Mucosa of descending colon (tissue), 3 donors: ENCODE measurements around the gene CDK5R1. TPM values are rescaled to one million over a fixed set of nuclear protein-coding genes. Genes with fewer than 3 reads are reported as not detected.
A peak's percentile ranks its signal among the peaks of the same experiment; 100 is the strongest.

Experiments
- ATAC-seq: fragments of 200-7000 bp; cut with Tn5 transposase; one replicate; pipeline ENCODE4 v1.9.1; 2020; ENCODE audit warnings: mild to moderate bottlenecking, moderate library complexity
- DNase-seq, 3 donors: peaks; one replicate each; pipeline ENCODE4 v3.0.0-alpha.2; 2020
- H3K36me3 ChIP-seq: fragments of 200-600 bp; one replicate; pipeline ENCODE4 v1.8.0; 2021; ENCODE audit warnings: low read depth, mild to moderate bottlenecking
- H3K4me1 ChIP-seq: fragments of 200-600 bp; one replicate; pipeline ENCODE4 v1.8.0; 2021; ENCODE audit warnings: low read depth, mild to moderate bottlenecking
- H3K4me3 ChIP-seq: fragments of 200-600 bp; one replicate; pipeline ENCODE4 v1.8.0; 2021; ENCODE audit warnings: mild to moderate bottlenecking
- H3K9me3 ChIP-seq: fragments of 200-600 bp; one replicate; pipeline ENCODE4 v1.8.0; 2021; ENCODE audit warnings: mild to moderate bottlenecking
- intact Hi-C, 2 donors: fragments of 100-400 bp; cut with DNase I in 1 of 2; cut with micrococcal nuclease in 1 of 2; formaldehyde crosslinking; loops; one replicate each; pipeline versions ENCODE4 v1.11.0 to v1.11.1; 2022; cut with DNase I, micrococcal nuclease
- total RNA-seq, 3 donors: library from RNA; stranded (reverse); fragmentation: NEBNext Ultra II Directional in 2 of 3; extraction: Animal tissue kit (Norgen Biotek cat#: 25700) in 2 of 3; gene quantifications; one replicate each; pipeline versions ENCODE4 v1.2.1 to v1.2.4, GENCODE V29; 2021 to 2023
- TF ChIP-seq, protein P1 (sequence below): fragments of 200-600 bp; IDR thresholded peaks from one replicate; pipeline ENCODE4 v1.8.0; 2022; ENCODE audit warnings: antibody characterized with exemption, mild to moderate bottlenecking
- donor health status: DM: no; HTN: no; CAD: no; lungs with moderate emphysema.
- donor health status: DM: no; HTN: no; CAD: no.
- donor health status: DM: no; HTN: yes; CAD: no.

The CDK5R1 gene
- total RNA-seq, 3 donors from 2014 or later = 0.72 to 2.1 (median 1.3) TPM

DNA sequence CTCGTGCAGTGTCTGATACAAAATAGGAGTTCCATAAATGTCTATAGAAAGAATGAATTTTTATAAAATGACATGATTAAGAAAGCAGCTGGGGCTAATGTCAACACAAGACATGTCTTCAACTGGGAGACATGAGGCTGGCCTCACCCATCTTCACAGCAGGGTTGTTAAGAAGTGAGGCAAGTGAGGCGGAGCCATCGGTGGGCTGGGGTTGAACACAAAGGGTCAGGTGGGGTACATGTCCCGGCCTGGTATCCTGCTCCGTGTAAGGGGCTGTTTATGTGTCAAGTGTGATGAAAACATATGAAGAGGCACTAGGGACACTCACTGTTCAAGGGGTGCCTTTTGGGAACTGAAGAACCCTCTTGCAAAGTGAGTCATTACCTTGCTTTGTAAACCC lies 22.1 kb downstream of the CDK5R1 start:
- ATAC-seq (no peak), DNase-seq (no peak)
- Histone ChIP-seq H3K4me1 (peaks cover 11% of the 10 kb centered on the region), H3K4me3 (no peak overlapping the region), H3K36me3 (no peaks in the 10 kb centered on the region), H3K9me3 (no peaks in the 10 kb centered on the region)
- intact Hi-C loops = no loop called here
- TF ChIP-seq, protein P1, sequence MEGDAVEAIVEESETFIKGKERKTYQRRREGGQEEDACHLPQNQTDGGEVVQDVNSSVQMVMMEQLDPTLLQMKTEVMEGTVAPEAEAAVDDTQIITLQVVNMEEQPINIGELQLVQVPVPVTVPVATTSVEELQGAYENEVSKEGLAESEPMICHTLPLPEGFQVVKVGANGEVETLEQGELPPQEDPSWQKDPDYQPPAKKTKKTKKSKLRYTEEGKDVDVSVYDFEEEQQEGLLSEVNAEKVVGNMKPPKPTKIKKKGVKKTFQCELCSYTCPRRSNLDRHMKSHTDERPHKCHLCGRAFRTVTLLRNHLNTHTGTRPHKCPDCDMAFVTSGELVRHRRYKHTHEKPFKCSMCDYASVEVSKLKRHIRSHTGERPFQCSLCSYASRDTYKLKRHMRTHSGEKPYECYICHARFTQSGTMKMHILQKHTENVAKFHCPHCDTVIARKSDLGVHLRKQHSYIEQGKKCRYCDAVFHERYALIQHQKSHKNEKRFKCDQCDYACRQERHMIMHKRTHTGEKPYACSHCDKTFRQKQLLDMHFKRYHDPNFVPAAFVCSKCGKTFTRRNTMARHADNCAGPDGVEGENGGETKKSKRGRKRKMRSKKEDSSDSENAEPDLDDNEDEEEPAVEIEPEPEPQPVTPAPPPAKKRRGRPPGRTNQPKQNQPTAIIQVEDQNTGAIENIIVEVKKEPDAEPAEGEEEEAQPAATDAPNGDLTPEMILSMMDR = no peak

DNA sequence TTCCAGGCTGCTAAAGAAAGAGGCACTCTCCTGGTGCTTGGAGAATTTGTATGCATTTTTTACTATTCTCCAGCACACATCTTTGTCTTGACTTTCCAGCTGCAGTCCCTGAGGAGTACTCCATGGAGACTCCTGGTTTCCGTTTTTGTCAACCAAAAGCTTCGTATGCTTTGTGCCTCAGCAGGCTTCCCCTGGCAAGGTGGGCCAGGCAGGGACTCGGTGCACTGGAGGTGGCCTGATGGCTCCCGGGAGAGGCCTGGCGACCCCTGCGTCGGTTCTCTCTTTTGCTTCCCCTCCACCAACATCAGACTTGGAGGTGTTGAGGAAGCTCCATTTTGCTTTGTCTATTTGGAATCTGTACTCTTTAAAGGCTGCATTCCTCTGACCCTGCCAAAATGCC lies 23.7 kb downstream of the CDK5R1 start:
- DNase-seq (no peak), ATAC-seq (no peak)
- H3K4me3 ChIP-seq = no peak overlapping the region
- H3K4me1 ChIP-seq = no peaks in the 10 kb centered on the region
- intact Hi-C loops = no loop called here
- no peaks in the 10 kb centered on the region for H3K36me3 ChIP-seq
- no peaks in the 10 kb centered on the region for H3K9me3 ChIP-seq
- TF ChIP-seq, protein P1 = no peak

DNA sequence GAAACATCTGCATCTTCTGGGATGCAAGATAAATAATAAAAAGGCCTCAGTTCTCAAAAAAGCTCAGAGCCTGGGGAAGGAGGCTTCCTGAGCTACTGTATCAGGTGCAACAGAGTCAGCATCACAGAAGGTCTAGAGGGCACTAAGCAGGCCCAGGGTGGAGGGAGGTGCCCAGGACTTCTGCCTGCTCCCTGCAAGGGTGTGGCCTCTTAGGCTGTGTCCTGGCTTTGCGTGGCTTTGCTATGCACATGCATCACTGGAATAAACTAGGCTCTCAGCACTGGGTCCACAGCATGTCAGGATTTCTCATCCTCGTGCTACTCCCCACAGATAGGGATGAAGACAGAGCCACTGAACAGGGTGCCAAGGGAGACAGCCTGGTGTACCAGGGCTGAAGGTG lies 25.5 kb downstream of the CDK5R1 start:
- TF ChIP-seq, protein P1 = no peak
- Histone ChIP-seq H3K4me1 (no peaks in the 10 kb centered on the region), H3K36me3 (no peaks in the 10 kb centered on the region), H3K4me3 (no peak overlapping the region), H3K9me3 (no peaks in the 10 kb centered on the region)
- intact Hi-C loops = no loop called here
- no peak for DNase-seq
- ATAC-seq = peak; percentile 15

DNA sequence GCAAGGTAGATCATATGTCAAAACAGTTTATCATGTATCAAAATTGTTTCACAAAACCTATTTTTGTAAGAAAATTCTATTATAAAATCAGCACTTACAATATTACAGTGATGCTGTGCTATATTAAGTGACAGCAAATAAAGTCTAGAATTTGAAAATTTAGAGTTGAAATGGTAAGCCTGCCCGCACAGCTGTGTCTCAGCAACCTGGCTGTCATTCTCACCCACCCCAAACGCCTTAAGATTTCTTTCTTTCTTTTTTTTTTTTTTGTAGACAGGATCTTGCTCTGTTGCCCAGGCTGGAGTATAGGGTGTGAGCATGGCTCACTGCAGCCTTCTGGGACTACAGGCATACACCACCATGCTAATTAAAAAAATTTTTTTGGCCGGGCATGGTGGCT lies 26.8 kb downstream of the CDK5R1 start:
- DNase-seq (no peak), ATAC-seq (no peak)
- intact Hi-C loops = no loop called here
- H3K9me3 ChIP-seq = no peaks in the 10 kb centered on the region
- H3K4me3 ChIP-seq = no peak overlapping the region
- H3K36me3 ChIP-seq = no peaks in the 10 kb centered on the region
- no peaks in the 10 kb centered on the region for H3K4me1 ChIP-seq
- TF ChIP-seq, protein P1 = no peak

DNA sequence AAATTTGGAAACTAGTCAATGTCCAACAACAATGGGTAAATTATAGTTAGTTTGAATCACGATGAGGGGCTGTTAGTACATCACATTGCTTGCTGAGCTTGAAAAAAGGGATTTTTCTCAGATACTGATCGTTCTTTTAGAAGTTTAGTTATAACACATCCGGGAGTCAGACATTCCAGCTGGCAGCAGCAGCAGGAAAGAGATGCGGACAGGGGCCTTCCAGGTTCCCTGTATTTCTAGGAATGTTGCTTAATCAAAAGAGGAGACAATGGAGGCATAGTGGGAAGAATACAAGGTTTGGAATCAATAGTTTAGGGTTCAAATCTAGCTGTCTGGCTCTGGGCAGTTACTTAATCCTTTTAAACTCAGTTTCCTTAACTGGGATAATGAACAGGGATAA lies 27.8 kb downstream of the CDK5R1 start:
- Histone ChIP-seq H3K4me3 (no peak overlapping the region), H3K9me3 (no peaks in the 10 kb centered on the region), H3K36me3 (no peaks in the 10 kb centered on the region), H3K4me1 (peaks cover 5% of the 10 kb centered on the region)
- TF ChIP-seq, protein P1 = no peak
- intact Hi-C loops = no loop called here
- ATAC-seq (no peak), DNase-seq (no peak)
